NCI-H82 treated with DMSO at 0.1 percent for 48 hours (cell line): Measurements from ENCODE around the gene ZNF226.
"Not testable (repeated sequence)": the region's sequence is repeated elsewhere in the genome, so short reads cannot be mapped to it uniquely, and the experiment has no call there.

Source experiments
- DNase-seq: peaks from one replicate; lab custom pipeline; 2025; ENCODE audit not compliant: unreplicated experiment; lab: John Stamatoyannopoulos, UW

ZNF226 gene

GRCh38 chr19:44207126-44207803, 42.4 kb downstream of the ZNF226 start:
- peak; percentile 71 for DNase-seq

GRCh38 chr19:44212250-44212865, 47.5 kb downstream of the ZNF226 start, which contains the start of gene ZNF227:
TSS of gene ZNF227 (plus strand) at chr19:44212532. CDS start at chr19:44217793, 5,261 bp downstream.
- peak; percentile 80 for DNase-seq

- DNase-seq, result no peak
These were observed 48.0 kb downstream of the ZNF226 start for GRCh38 chr19:44212866-44213346.

- not testable (repeated sequence) for DNase-seq
These were observed 55.0 kb downstream of the ZNF226 start for GRCh38 chr19:44219926-44220325.

- not testable (repeated sequence) for DNase-seq
These were observed 55.9 kb downstream of the ZNF226 start for GRCh38 chr19:44220761-44221160.

GRCh38 chr19:44221291-44221690, 56.4 kb downstream of the ZNF226 start:
- DNase-seq, result not testable (repeated sequence)
